ENCODE results near the gene CSMD2. TPM values are rescaled to one million over a fixed set of nuclear protein-coding genes. Genes with fewer than 3 reads are reported as not detected.
"Not testable (repeated sequence)": the region's sequence is repeated elsewhere in the genome, so short reads cannot be mapped to it uniquely, and the experiment has no call there.

Gene CSMD2
- total RNA-seq, 2 donors from 2014 or later = 0.62 to 2.8 TPM

DNA sequence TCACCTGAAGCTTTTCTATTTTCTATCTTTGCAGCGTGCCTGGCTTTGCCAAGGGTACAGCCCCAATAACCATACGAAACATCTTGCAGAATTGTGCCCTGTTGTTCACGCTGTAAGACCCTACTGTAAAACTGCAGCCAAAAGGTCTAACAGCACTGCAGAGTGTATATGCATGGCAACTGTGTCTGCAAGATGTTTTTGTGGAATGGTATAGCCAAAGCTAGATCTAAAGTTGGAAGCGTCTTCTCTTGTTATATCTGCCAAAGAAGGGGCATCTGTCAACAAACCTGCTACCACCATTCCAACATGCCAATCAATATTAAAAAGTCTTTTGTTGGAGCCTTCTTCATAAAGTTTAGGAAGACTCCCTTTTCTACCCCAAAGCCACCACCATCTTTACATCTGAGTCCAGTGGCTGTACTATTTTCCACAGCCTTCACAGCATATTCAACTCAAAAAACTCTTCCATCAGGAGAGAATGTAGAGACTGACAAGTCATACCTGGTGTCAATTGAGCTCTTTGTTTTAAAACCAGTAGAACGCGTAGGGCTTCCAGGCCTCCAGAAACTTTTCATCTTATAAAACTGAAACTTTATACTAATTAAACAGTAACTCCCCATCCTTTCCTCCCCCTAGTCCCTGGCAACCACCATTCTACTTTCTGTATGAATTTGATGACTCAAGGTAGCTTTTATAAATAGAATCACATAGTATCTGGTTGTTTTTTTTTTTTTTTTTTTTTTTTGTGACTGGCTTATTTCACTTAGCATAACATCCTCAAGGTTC is 652.6 kb downstream of the CSMD2 start:
- TF ChIP-seq, protein P1, sequence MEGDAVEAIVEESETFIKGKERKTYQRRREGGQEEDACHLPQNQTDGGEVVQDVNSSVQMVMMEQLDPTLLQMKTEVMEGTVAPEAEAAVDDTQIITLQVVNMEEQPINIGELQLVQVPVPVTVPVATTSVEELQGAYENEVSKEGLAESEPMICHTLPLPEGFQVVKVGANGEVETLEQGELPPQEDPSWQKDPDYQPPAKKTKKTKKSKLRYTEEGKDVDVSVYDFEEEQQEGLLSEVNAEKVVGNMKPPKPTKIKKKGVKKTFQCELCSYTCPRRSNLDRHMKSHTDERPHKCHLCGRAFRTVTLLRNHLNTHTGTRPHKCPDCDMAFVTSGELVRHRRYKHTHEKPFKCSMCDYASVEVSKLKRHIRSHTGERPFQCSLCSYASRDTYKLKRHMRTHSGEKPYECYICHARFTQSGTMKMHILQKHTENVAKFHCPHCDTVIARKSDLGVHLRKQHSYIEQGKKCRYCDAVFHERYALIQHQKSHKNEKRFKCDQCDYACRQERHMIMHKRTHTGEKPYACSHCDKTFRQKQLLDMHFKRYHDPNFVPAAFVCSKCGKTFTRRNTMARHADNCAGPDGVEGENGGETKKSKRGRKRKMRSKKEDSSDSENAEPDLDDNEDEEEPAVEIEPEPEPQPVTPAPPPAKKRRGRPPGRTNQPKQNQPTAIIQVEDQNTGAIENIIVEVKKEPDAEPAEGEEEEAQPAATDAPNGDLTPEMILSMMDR (conservative IDR thresholded peaks at IDR 0.05) = no peak
- H3K4me3 Mint-ChIP-seq = no peak overlapping the region

DNA sequence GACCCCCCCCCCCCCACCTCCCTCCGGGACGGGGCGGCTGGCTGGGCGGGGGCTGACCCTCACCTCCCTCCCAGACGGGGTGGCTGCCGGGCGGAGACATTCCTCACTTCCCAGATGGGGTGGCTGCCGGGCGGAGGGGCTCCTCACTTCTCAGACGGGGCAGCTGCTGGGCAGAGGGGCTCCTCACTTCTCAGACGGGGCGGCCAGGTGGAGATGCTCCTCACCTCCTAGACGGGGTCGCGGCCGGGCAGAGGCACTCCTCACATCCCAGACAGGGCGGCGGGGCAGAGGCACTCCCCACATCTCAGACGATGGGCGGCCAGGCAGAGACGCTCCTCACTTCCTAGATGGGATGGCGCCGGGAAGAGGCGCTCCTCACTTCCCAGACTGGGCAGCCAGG is 655.8 kb downstream of the CSMD2 start:
- not testable (repeated sequence) for H3K4me1 ChIP-seq (ENCODE audit: control insufficient read depth, insufficient read depth, low read length); H3K27ac ChIP-seq (ENCODE audit: low read depth, low read length); H3K36me3 ChIP-seq (ENCODE audit: control insufficient read depth, insufficient read depth, low read length); H3K9ac ChIP-seq (ENCODE audit: extremely low read depth, low read length, poor library complexity, severe bottlenecking); H3K4me3 ChIP-seq (ENCODE audit: low read length); H3K27me3 Mint-ChIP-seq (ENCODE audit: insufficient read depth); H3K36me3 Mint-ChIP-seq (ENCODE audit: low read depth); H3K9me3 ChIP-seq (ENCODE audit: control insufficient read depth, low read length); H3K4me1 Mint-ChIP-seq; H3K27ac Mint-ChIP-seq; H3K27me3 ChIP-seq (ENCODE audit: control insufficient read depth, insufficient read depth, low read length, poor library complexity, severe bottlenecking); H3K4me3 Mint-ChIP-seq; DNase-seq
- WGBS, 2 experiments (ENCODE audit: insufficient coverage in 1 of 2, insufficient read length in 1 of 2) = 94 to 95% methylated on average over 8 to 23 of the region's 24 CpGs
- peaks cover 15% of the 10 kb centered on the region for H3K9me3 Mint-ChIP-seq

More for the DNA sequence above, 652.6 kb downstream of the CSMD2 start:
- H3K27me3 Mint-ChIP-seq (ENCODE audit: insufficient read depth) = peaks cover 6% of the 10 kb centered on the region
- peaks cover 15% of the 10 kb centered on the region for H3K9me3 Mint-ChIP-seq
- Histone ChIP-seq H3K9ac (ENCODE audit: extremely low read depth, low read length, poor library complexity, severe bottlenecking) (no peak overlapping the region), H3K4me1 (ENCODE audit: control insufficient read depth, insufficient read depth, low read length) (no peaks in the 10 kb centered on the region), H3K27me3 (ENCODE audit: control insufficient read depth, insufficient read depth, low read length, poor library complexity, severe bottlenecking) (no peaks in the 10 kb centered on the region), H3K27ac (ENCODE audit: low read depth, low read length) (no peak overlapping the region), H3K4me3 (ENCODE audit: low read length) (no peak overlapping the region), H3K9me3 (ENCODE audit: control insufficient read depth, low read length) (peaks cover 3% of the 10 kb centered on the region), H3K36me3 (ENCODE audit: control insufficient read depth, insufficient read depth, low read length) (no peaks in the 10 kb centered on the region)
- DNase-seq = no peak
- peaks cover 10% of the 10 kb centered on the region for H3K4me1 Mint-ChIP-seq
- WGBS, 2 experiments (ENCODE audit: insufficient coverage in 1 of 2, insufficient read length in 1 of 2) = 93 to 97% methylated on average over 5 to 6 of the region's 6 CpGs
- H3K36me3 Mint-ChIP-seq (ENCODE audit: low read depth) = no peaks in the 10 kb centered on the region
- no peak overlapping the region for H3K27ac Mint-ChIP-seq

DNA sequence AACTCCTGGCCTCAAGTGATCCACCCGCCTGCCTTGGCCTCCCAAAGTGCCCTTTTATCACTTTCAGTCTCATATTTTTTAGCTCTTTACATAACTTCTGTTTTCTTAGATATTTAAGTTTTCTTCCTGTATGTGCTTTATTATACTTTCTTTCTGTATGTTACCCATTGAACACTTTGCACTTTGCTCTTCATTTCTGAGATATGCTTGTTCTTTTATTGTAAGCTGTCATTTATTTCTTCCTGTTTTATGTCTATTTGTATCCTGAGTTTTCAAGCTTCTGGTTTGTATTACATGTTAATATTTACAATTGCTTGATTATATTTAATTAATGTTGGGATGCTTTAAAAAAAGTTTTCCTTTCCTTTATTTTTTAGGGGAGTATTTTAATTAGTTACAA is 656.9 kb downstream of the CSMD2 start:
- Histone ChIP-seq H3K4me3 (ENCODE audit: low read length) (no peak overlapping the region), H3K27ac (ENCODE audit: low read depth, low read length) (no peak overlapping the region), H3K9ac (ENCODE audit: extremely low read depth, low read length, poor library complexity, severe bottlenecking) (no peak overlapping the region), H3K36me3 (ENCODE audit: control insufficient read depth, insufficient read depth, low read length) (no peaks in the 10 kb centered on the region), H3K27me3 (ENCODE audit: control insufficient read depth, insufficient read depth, low read length, poor library complexity, severe bottlenecking) (no peaks in the 10 kb centered on the region), H3K4me1 (ENCODE audit: control insufficient read depth, insufficient read depth, low read length) (no peaks in the 10 kb centered on the region), H3K9me3 (ENCODE audit: control insufficient read depth, low read length) (peaks cover 8% of the 10 kb centered on the region)
- WGBS, 2 experiments (ENCODE audit: insufficient coverage in 1 of 2, insufficient read length in 1 of 2) = 93% methylated on average over 1 of the region's 1 CpG; no CpG with 5 or more reads in 1 of the 2 experiments
- no peak for DNase-seq
- Mint-ChIP-seq H3K27me3 (ENCODE audit: insufficient read depth) (peaks cover 3% of the 10 kb centered on the region), H3K9me3 (peaks cover 15% of the 10 kb centered on the region), H3K4me3 (no peak overlapping the region), H3K36me3 (ENCODE audit: low read depth) (no peaks in the 10 kb centered on the region), H3K27ac (no peak overlapping the region), H3K4me1 (no peaks in the 10 kb centered on the region)
- TF ChIP-seq, protein P1 (conservative IDR thresholded peaks at IDR 0.05) = no peak
